ENCODE results near the gene ABHD5.

The ABHD5 gene

DNA sequence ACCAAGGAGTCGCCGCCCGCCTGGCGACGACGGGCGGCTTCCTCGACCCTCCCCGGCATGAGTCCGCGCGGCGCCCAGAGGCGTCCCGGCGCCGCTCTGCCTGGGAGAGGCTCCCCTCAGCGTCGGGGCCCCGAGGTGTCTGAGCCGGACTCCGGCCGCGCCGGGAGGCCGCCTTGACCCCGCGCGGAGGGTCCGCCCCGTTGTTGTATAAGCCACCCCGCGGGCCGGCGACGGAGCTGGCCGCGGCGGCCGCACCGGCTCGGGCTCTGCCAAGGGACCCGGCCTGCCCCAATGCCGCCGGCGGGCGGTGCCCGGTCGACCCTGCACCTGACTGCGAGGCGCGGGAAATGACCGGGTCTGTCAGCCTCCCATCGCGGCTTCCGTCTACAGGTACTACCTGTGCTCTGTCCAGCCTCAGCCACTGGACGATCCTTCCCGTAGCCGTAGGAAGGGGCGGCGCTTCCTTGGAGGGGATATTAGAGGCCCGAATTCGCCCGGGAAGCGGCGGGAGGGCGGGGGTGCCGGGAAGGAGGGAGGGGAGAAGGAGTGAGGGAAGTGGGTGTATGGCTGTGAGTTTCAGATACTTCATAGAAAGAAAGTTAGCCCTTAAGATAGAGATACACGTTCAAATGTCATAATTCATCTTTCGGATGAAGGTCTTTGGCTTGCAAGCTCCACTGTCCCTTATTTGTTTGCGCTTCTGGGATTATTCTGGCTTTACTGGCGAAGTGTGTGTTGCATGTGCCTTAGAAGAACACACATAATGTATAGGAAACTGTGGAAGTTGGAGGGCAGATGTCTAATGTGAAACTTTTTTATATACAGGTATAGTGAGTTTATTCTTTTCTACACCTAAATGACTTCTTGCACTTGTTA is 620 bp downstream of the ABHD5 start:
- intact Hi-C loops (cut with micrococcal nuclease), result loop anchor here (1.0 to 5.0 kb wide), 2 partner anchors 69 to 76 kb away; partner anchors contain the start of gene ANO10
- Mint-ChIP-seq H3K36me3 (ENCODE audit: low read depth) (peaks cover 7% of the 10 kb centered on the region), H3K4me3 (peak overlapping the region; percentile 93), H3K9me3 (no peaks in the 10 kb centered on the region), H3K27ac (peak overlapping the region; percentile 92), H3K4me1 (ENCODE audit: low read depth) (peaks cover 38% of the 10 kb centered on the region), H3K27me3 (peaks cover 8% of the 10 kb centered on the region)

DNA sequence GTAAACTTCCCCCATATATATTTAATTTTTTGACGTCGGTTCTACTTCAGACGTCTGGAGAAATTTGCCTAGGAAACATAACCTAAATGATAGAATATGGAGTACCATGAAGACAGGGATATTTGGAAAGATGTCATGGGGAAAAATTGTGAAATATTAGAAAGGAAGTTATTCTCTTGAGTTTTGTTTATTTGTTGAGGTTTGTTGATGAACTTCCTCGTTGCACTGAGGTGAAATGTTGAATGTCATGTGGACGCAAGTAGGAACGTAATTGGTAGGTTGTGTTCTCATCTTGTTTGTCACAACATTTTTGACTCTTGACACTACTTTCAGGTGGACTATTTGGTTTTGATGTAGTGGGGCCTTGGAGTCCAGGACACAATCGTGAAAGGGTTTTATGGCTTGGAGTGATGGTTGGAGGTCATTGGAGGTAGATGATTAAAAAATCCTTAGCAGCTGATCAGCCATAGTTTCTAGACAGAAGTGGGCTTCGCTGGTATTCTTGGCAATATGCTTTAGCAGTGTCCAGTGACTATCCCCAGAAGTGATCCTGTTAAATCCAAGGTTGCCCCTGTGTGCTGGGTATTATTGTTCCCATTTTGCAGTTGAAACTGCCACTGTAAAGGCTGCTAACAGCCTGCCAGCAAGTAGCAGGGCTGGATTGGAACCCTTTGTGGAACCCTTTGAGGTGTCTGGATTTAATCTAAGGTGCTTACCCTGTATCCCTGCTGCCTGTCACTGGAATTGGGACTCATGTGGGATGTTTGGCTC is 1.5 kb downstream of the ABHD5 start:
- Mint-ChIP-seq H3K4me3 (peak overlapping the region; percentile 93), H3K27me3 (peaks cover 8% of the 10 kb centered on the region), H3K27ac (peak overlapping the region; percentile 92), H3K36me3 (ENCODE audit: low read depth) (peaks cover 7% of the 10 kb centered on the region), H3K4me1 (ENCODE audit: low read depth) (peaks cover 47% of the 10 kb centered on the region), H3K9me3 (no peaks in the 10 kb centered on the region)
- intact Hi-C loops (cut with micrococcal nuclease), result loop anchor here (5.0 kb wide), 1 partner anchor 75 kb away; no protein-coding TSS in a partner anchor

DNA sequence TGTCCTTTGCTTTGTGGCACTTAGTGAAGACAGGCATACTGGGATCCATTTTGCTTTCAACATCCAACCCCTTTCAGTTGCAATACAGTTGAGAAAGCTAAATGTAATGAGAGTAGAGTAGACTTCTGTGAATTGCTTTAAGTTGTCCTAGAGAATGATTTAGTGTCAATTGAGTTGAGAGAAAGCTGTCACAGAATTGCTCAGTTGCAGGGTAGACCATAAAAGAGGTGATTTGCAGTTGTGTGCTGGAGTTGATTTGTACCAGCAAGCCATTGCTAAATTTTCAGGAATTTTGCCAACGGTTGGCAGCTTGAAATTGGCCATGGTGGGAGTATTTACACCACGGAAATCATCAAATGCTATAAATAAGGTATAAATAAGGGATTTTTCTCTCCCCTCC is 2.2 kb downstream of the ABHD5 start:
- Mint-ChIP-seq H3K4me1 (ENCODE audit: low read depth) (peaks cover 49% of the 10 kb centered on the region), H3K36me3 (ENCODE audit: low read depth) (peaks cover 7% of the 10 kb centered on the region), H3K27me3 (peaks cover 8% of the 10 kb centered on the region), H3K4me3 (no peak overlapping the region), H3K27ac (no peak overlapping the region), H3K9me3 (no peaks in the 10 kb centered on the region)
- intact Hi-C loops (cut with micrococcal nuclease), result loop anchor here (5.0 kb wide), 1 partner anchor 74 kb away; no protein-coding TSS in a partner anchor

DNA sequence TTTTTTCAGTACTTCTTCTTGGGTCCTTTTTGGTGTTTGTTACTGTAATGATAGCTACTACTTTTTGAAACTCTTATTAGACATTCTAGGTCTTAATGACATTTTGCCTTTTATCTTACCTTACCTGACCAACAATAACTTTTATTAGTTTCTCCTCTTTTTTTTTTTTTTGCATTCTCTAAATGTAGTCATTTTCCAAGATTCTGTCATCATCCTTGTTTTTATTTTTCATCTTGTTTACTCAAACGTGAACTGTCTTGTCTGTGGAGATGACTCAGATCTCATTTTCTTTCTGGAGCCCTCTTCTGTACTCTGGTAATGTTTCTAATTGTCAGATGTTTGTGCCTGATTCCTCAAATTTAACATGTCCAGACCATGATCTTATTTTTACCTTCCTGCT is 2.9 kb downstream of the ABHD5 start:
- H3K27me3 Mint-ChIP-seq, result peaks cover 8% of the 10 kb centered on the region
- H3K36me3 Mint-ChIP-seq (ENCODE audit: low read depth), result peaks cover 7% of the 10 kb centered on the region
- peaks cover 56% of the 10 kb centered on the region for H3K4me1 Mint-ChIP-seq (ENCODE audit: low read depth)
- no peak overlapping the region for H3K27ac Mint-ChIP-seq
- intact Hi-C loops (cut with micrococcal nuclease), result loop anchor here (5.0 kb wide), 1 partner anchor 74 kb away; no protein-coding TSS in a partner anchor
- no peak overlapping the region for H3K4me3 Mint-ChIP-seq
- H3K9me3 Mint-ChIP-seq, result no peaks in the 10 kb centered on the region

DNA sequence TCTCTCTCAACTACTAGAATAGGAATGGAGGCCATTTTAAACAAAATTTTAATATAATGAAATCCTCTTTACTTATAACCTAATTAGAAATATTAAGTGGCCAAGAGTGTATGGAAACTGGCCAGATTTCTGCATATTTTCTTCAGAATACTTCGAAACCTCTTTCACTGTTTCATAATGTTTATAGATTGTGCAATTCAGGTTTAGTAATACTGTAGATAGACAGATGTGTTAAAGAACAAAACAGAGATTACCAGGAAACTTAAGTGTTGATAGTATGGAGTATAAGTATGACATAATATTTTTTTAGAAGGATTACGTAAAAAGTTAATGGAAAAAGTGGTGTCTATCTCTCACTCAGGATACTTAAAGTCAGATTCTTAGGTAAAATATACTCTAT is 4.7 kb downstream of the ABHD5 start:
- intact Hi-C loops (cut with micrococcal nuclease), result no loop called here

DNA sequence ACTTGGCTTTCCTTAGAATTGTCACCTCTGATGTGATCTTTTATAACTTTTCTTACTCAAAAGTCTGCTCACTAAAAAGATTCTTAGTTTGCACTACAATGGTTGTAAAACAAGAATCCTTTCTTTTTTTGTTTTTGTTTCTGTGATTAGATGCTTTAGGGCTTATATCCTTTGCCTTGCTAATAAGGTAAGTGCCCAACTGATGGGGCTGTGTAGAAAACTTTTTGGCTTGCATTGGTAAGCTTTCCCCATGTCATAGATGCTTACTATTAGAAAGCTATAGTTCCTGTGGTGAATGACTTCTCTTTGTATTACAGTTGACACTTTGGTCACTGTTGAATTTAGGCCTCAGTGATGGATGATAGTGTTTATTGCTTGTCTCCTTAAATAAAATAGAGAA is 5.1 kb downstream of the ABHD5 start:
- Mint-ChIP-seq H3K4me3 (no peak overlapping the region), H3K36me3 (ENCODE audit: low read depth) (peaks cover 8% of the 10 kb centered on the region), H3K4me1 (ENCODE audit: low read depth) (peaks cover 60% of the 10 kb centered on the region), H3K27me3 (no peaks in the 10 kb centered on the region), H3K27ac (peak overlapping the region; percentile 41), H3K9me3 (no peaks in the 10 kb centered on the region)
- intact Hi-C loops (cut with micrococcal nuclease), result no loop called here

More for the DNA sequence above, 4.7 kb downstream of the ABHD5 start:
- Mint-ChIP-seq H3K9me3 (no peaks in the 10 kb centered on the region), H3K27ac (no peak overlapping the region), H3K27me3 (peaks cover under 1% of the 10 kb centered on the region), H3K4me1 (ENCODE audit: low read depth) (peaks cover 60% of the 10 kb centered on the region), H3K4me3 (no peak overlapping the region), H3K36me3 (ENCODE audit: low read depth) (peaks cover 12% of the 10 kb centered on the region)

DNA sequence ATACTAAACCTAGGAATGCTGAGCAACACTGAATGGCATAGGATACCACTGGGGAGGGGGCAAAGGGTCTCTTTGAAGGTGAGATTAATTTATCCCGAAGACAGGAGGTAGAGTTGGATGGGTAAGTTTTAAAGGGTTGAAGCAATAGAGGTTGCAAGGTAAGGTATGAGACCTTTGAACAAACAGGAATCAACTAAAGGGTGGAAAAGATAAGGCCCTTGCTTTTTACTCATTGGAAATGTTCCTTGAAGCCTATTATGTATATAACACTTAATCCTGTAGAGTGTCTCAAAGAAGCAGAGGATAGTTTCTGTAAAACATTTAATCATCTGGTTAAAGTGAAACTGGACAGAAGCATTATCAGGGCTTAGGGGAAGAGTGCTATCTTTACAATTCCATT is 5.7 kb downstream of the ABHD5 start:
- Mint-ChIP-seq H3K4me3 (no peak overlapping the region), H3K27me3 (no peaks in the 10 kb centered on the region), H3K9me3 (no peaks in the 10 kb centered on the region), H3K36me3 (ENCODE audit: low read depth) (peaks cover 5% of the 10 kb centered on the region), H3K4me1 (ENCODE audit: low read depth) (peaks cover 60% of the 10 kb centered on the region), H3K27ac (peak overlapping the region; percentile 41)
- intact Hi-C loops (cut with micrococcal nuclease), result no loop called here

DNA sequence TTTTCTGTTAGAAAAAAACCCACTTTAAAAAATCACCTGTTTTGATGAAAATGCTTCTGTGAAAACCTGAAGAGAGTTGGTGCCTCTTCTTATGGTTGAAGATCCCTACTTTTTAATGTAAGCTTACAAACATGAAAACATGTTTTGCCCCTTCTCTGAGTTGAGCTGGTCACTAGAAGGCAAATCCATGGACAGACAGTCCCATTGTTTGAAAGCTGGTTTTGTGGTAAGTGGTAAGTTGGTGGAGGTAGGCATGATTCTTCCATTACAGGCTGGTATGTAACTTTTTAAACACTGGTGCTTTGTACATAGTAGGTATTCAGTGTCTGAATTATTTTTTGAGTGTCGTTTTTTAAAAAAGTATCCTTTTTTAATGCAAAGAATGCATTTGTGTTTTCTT is 6.1 kb downstream of the ABHD5 start:
- intact Hi-C loops (cut with micrococcal nuclease), result no loop called here

DNA sequence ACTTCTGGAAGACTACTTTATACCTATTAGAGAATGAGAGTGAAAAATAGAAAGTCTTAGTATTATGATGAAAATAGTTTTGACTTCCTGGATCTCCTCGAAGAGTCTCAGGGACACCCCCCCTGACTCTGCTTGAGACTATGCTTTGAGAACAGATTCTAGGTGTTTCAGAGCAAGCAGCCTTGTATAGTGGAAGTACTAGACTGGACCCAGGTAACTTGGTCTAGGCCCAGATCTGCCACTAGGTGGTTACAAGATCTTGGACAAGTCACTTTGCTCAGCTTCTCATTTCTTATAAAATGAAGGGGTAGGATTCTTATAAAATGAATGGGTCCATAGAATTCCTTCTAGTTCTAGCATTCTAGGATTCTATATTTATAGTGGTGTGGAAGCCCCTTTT is 9.1 kb downstream of the ABHD5 start:
- Mint-ChIP-seq H3K4me3 (no peak overlapping the region), H3K36me3 (ENCODE audit: low read depth) (peaks cover 20% of the 10 kb centered on the region), H3K4me1 (ENCODE audit: low read depth) (peaks cover 32% of the 10 kb centered on the region), H3K27ac (no peak overlapping the region), H3K27me3 (no peaks in the 10 kb centered on the region), H3K9me3 (no peaks in the 10 kb centered on the region)
- intact Hi-C loops (cut with micrococcal nuclease), result no loop called here

More for the DNA sequence above, 6.1 kb downstream of the ABHD5 start:
- Mint-ChIP-seq H3K36me3 (ENCODE audit: low read depth) (peaks cover 5% of the 10 kb centered on the region), H3K4me3 (no peak overlapping the region), H3K27me3 (no peaks in the 10 kb centered on the region), H3K9me3 (no peaks in the 10 kb centered on the region), H3K27ac (no peak overlapping the region), H3K4me1 (ENCODE audit: low read depth) (peaks cover 56% of the 10 kb centered on the region)

DNA sequence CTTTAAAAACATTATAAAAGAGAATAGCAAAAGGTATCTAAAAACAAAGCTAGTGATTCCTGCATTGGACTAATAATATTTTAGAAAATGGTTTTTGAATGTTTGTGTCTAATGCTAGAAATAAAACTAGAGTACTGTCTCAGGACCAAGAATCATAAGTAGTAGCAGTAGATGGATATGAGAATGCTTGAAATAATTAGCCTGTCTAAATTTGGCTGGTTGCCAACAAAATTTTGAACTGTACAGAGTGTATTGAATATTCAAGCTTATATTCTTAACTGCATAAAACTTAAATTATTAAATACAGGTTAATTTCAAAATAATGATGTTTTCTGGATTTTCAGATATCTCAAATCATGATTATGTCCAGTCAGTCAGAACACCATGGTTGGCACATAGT is 14.0 kb downstream of the ABHD5 start:
- Mint-ChIP-seq H3K27me3 (no peaks in the 10 kb centered on the region), H3K9me3 (no peaks in the 10 kb centered on the region), H3K4me1 (ENCODE audit: low read depth) (peaks cover 18% of the 10 kb centered on the region), H3K27ac (no peak overlapping the region), H3K36me3 (ENCODE audit: low read depth) (peaks cover 26% of the 10 kb centered on the region), H3K4me3 (no peak overlapping the region)
- intact Hi-C loops (cut with micrococcal nuclease), result no loop called here

DNA sequence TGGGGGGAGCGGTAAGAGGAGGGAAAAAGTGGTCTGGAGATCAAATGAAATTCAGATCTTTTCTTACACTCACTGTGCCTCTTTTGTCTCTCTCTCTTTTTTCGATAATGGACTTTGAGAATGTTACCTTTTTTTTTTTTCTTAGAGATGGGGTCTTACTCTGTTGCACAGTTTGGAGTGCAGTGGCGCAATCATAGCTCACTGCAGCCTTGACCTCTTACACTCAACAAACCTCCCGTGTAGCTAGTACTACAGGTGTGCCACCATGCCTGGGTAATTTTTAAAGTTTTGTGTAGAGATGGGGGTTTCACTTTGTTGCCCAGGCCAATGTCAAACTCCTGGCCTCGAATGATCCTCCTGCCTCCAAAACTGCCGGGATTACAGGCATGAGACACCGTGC is 15.6 kb downstream of the ABHD5 start:
- intact Hi-C loops (cut with micrococcal nuclease), result no loop called here
- H3K4me1 Mint-ChIP-seq (ENCODE audit: low read depth), result peaks cover 18% of the 10 kb centered on the region
- H3K36me3 Mint-ChIP-seq (ENCODE audit: low read depth), result peaks cover 26% of the 10 kb centered on the region
- H3K27ac Mint-ChIP-seq, result no peak overlapping the region
- H3K27me3 Mint-ChIP-seq, result no peaks in the 10 kb centered on the region
- no peaks in the 10 kb centered on the region for H3K9me3 Mint-ChIP-seq
- no peak overlapping the region for H3K4me3 Mint-ChIP-seq

DNA sequence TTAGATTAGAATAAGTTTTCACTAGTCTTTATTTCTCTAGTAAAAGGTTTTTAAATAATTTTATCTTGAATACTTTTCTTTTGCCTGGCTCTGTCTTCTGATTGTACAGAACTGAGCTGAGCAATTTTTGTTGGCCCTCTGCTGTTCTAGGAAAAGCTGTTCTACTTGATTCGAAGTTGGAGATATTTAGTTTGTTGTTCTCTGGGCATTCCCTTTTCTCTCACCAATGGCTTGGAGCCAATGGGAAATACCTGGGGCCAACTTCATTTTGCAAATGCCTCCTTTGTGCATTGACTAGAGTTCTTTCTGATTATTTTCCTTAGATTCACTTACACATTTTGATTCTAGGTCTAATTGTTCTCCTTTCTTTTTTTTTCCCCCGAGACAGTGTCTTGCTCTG is 16.5 kb downstream of the ABHD5 start:
- H3K9me3 Mint-ChIP-seq, result no peaks in the 10 kb centered on the region
- H3K27ac Mint-ChIP-seq, result no peak overlapping the region
- intact Hi-C loops (cut with micrococcal nuclease), result no loop called here
- H3K4me3 Mint-ChIP-seq, result no peak overlapping the region
- no peaks in the 10 kb centered on the region for H3K27me3 Mint-ChIP-seq
- peaks cover 18% of the 10 kb centered on the region for H3K4me1 Mint-ChIP-seq (ENCODE audit: low read depth)
- peaks cover 32% of the 10 kb centered on the region for H3K36me3 Mint-ChIP-seq (ENCODE audit: low read depth)

DNA sequence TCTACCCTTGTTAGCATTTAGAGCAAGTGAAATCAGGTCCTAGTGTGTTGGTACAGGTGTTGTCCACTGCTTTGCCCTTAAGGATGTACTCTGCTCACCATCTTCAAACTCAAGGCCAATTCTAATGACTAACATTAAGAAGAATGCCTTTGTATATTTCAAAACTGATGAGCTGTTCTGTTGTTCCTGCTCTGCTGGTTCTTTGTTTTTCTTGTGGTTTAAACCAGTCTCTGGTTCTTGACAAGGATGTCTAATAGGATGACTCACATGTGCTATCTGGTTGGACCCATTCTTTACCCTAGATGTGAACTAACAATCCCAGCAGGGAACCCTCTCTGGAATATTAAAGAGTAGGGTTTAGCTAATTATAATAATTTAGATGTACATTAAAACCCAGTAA is 17.3 kb downstream of the ABHD5 start:
- H3K36me3 Mint-ChIP-seq (ENCODE audit: low read depth), result peaks cover 35% of the 10 kb centered on the region
- no peak overlapping the region for H3K27ac Mint-ChIP-seq
- peaks cover 18% of the 10 kb centered on the region for H3K4me1 Mint-ChIP-seq (ENCODE audit: low read depth)
- intact Hi-C loops (cut with micrococcal nuclease), result no loop called here
- no peaks in the 10 kb centered on the region for H3K27me3 Mint-ChIP-seq
- no peak overlapping the region for H3K4me3 Mint-ChIP-seq
- no peaks in the 10 kb centered on the region for H3K9me3 Mint-ChIP-seq

DNA sequence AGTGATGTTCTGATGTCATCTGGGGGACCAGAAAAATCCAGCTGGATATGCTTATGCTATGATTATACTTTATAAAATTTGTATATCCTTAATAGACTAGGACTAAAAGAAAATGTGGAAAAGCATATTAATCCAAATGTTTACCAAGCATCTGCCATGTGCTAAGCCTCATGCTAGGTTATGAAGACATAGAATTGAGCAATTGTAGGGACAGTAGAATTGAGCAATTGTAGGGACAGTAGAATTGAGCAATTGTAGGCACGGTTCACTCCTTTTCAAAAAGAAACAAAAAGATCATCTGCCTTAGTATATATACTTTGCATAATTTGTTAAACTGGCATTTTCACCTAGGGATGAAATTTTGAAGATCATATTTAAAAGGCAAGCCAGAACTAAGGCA is 18.3 kb downstream of the ABHD5 start:
- H3K27me3 Mint-ChIP-seq, result no peaks in the 10 kb centered on the region
- H3K4me1 Mint-ChIP-seq (ENCODE audit: low read depth), result peaks cover 18% of the 10 kb centered on the region
- peaks cover 39% of the 10 kb centered on the region for H3K36me3 Mint-ChIP-seq (ENCODE audit: low read depth)
- H3K27ac Mint-ChIP-seq, result no peak overlapping the region
- no peak overlapping the region for H3K4me3 Mint-ChIP-seq
- no peaks in the 10 kb centered on the region for H3K9me3 Mint-ChIP-seq
- intact Hi-C loops (cut with micrococcal nuclease), result no loop called here

Data from dendritic cell treated with granulocyte-macrophage colony-stimulating factor and Interleukin-4, amounts not matched to agents 40 ng/mL and 50 ng/mL, for 4 days (primary cell).